HUES48 (cell line): ENCODE results near the gene OSBPL5.

Experiments
- H3K27ac ChIP-seq: one replicate; pipeline ENCODE4 v1.7.0; 2013; ENCODE audit warnings: low read depth, low read length, inconsistent platforms
- H3K27me3 ChIP-seq: 2 replicates; pipeline ENCODE4 v1.6.1; 2013; ENCODE audit warnings: mild to moderate bottlenecking, low read length; ENCODE audit not compliant: control insufficient read depth, insufficient read depth
- H3K36me3 ChIP-seq: 2 replicates; pipeline ENCODE4 v1.6.1; 2013; ENCODE audit warnings: low read length; ENCODE audit not compliant: control insufficient read depth, insufficient read depth
- H3K4me1 ChIP-seq: 2 replicates; pipeline ENCODE4 v1.6.1; 2013; ENCODE audit warnings: mild to moderate bottlenecking, low read length; ENCODE audit not compliant: control insufficient read depth, insufficient read depth
- H3K4me3 ChIP-seq: 2 replicates; pipeline ENCODE4 v1.5.1; 2013; ENCODE audit warnings: mild to moderate bottlenecking, low read depth, low read length
- H3K9ac ChIP-seq: 2 replicates; pipeline ENCODE4 v1.6.1; 2013; ENCODE audit warnings: mild to moderate bottlenecking, low read depth, low read length, moderate library complexity
- H3K9me3 ChIP-seq: 2 replicates; pipeline ENCODE4 v1.6.1; 2013; ENCODE audit warnings: low read length; ENCODE audit not compliant: control insufficient read depth, insufficient read depth

The OSBPL5 gene

DNA sequence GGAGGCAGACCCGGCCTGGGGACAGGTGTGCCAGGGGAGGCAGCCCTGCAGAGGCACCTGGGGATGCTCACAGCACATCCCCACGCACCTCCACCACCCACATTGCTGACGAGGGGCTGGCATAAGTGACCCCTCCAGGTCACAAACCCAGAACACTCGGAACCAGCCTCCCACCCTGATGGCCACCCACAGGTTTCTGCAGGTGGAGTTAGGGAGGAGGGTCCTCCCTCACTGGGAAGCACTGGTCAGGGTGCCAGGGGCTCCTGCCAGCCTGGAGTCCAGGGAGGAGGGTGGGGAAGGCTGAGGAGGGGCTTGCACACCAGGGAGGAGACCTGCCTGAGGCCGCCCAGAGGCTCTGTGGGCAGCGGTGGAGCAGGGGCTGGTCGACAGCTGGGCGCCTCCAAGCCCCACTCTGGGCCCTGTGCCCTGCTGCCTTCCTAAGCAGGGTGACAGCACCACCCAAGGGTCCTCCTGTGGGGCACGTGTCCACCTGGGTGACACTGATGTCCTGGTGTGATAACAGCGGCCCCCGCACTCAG is 56.9 kb downstream of the OSBPL5 start:
- H3K36me3 ChIP-seq, result no peaks in the 10 kb centered on the region
- peaks cover 16% of the 10 kb centered on the region for H3K9me3 ChIP-seq
- no peak overlapping the region for H3K4me3 ChIP-seq
- no peaks in the 10 kb centered on the region for H3K27me3 ChIP-seq
- no peak overlapping the region for H3K27ac ChIP-seq
- H3K9ac ChIP-seq, result no peak overlapping the region
- no peaks in the 10 kb centered on the region; the same call in 1 of the 2 replicates for H3K4me1 ChIP-seq

- no peaks in the 10 kb centered on the region; the same call in 1 of the 2 replicates for H3K4me1 ChIP-seq
- H3K9me3 ChIP-seq, result peaks cover 14% of the 10 kb centered on the region
- no peak overlapping the region for H3K4me3 ChIP-seq
- H3K27ac ChIP-seq, result no peak overlapping the region
- no peaks in the 10 kb centered on the region for H3K36me3 ChIP-seq
- H3K9ac ChIP-seq, result no peak overlapping the region
- no peaks in the 10 kb centered on the region for H3K27me3 ChIP-seq
Measured at GRCh38 chr11:3107608-3108182, 57.4 kb downstream of the OSBPL5 start.

DNA sequence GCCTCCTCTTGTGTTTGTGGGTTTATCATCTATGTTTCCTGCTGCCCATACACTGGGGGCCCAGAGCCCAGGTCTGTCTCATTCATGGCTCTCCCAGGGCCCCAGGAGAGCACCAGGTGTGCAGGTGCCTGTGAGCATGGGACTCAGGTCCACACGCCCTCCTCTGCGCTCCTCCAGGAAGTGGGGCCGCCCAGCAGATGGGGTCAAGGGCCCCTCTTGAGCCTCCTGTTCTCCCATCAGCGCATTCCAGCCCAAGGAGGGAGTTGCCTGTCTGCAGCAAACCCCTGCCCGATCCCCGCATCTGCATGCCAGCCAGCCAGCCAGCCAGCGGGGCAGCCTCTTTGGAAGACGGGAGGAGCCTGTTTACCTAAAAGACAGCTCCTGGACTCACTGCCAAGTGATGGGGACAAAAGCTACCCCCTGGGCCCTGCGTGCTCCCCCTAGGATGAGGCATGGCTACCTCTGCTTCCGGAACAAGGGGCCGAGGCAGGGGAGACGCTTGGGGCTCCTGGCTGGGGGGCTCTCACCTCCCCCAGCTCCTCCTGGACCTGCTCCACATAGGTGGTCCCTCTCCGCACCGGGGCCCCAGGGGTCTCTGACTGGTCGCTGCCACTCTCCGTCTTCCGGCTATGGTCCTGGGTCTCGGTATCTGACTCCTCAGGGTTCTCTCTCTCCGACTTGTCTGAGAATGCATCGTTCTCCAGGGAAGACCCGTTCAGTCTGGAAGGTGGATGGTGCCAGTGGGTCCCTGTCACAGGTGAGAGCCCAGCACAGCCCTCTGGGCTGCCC is 58.2 kb downstream of the OSBPL5 start:
- Histone ChIP-seq H3K4me3 (no peak overlapping the region), H3K4me1 (no peaks in the 10 kb centered on the region; the same call in 1 of the 2 replicates), H3K27ac (no peak overlapping the region), H3K9me3 (peaks cover 9% of the 10 kb centered on the region), H3K27me3 (no peaks in the 10 kb centered on the region), H3K36me3 (no peaks in the 10 kb centered on the region), H3K9ac (no peak overlapping the region)

DNA sequence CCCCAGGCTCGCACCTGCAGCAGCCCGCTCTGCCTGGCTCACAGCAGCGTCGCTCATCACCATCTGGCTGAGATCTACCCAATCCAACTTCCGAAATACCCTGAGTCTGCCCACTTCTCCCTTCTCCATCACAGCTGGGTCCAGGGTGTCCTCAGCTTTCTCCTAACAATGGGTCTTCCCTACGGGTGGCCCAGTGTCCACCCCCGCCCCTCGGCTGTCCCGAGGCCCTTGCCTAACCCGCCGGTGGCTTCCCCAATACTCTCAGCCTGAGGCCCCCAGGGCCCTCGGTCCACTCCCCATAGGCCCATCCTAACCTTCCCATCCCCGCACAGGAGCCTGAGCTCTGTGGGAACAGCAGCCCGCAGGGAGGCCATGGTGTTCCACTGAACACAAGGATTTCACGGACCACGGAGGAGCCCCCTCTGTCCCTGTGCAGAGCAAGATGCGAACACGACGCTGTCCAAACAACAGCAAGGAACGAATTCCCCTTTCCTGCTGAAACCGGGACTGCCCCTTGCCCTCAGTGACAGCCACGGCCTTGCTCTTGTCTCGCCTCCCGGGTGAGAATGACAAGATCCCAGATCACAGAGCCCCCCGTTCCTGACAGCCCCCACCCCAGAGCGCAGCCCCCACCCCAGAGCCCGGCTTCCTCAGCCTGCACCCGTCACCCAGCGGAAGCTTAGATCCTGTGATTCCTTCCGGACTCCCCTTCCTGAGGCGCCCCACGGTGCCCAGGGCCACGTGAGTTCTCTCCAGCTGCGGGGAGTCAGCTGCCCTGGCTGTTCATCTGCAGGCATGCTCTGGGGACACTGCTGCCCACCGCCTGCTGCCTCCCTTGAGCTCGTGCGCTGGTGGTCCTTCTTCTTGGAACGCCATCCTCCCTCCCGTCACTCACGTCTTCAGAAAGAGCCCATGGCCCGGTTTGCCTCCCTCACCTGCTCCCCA is 59.0 kb downstream of the OSBPL5 start:
- no peak overlapping the region for H3K27ac ChIP-seq
- no peaks in the 10 kb centered on the region; the same call in 1 of the 2 replicates for H3K4me1 ChIP-seq
- H3K9me3 ChIP-seq, result no peaks in the 10 kb centered on the region; the same call in 1 of the 2 replicates

DNA sequence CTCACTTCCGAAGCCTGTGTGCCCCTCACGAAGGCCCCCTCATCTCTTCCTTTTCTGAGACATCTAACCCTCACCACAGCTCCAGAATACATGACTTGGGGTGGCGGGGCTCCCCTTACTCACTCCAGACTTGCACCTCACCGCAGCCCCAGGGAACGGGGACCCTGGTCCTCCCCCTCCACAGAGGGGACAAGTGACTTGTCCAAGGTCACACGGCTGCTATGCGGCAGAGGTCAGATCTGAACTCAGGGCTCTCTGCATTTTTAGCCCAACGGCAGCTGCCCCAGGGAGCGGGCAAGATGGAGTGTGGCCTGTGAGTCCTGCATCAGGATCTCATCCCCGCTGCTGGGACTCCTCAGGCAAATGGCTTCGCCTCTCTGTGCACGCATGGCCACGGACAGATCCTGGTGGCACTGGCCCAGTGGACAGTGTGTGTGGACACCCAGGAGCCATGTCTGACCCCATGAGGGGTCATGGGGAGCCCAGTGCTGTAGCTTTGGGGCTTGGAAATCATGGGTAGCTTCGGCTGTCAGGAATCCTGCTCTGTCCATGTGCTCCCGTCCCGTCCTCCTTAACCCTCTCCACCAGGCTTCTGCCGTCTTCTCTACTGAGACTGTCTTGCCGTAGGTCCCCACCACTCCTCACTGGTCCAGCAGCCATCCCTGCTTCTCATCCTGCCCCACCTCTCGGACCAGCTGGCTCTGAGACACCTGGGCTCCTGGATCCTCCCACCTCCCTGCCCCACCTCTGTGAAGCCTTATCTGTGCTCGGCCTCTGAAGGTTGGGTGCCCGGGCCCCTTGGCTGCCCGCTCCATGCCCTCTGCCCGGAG is 59.9 kb downstream of the OSBPL5 start:
- no peak overlapping the region for H3K27ac ChIP-seq

More for the DNA sequence above, 59.0 kb downstream of the OSBPL5 start:
- Histone ChIP-seq H3K9ac (no peak overlapping the region), H3K27me3 (no peaks in the 10 kb centered on the region), H3K4me3 (no peak overlapping the region), H3K36me3 (no peaks in the 10 kb centered on the region)

GRCh38 chr11:3104051-3104714 is 60.9 kb downstream of the OSBPL5 start:
- H3K4me3 ChIP-seq, result no peak overlapping the region
- no peaks in the 10 kb centered on the region for H3K4me1 ChIP-seq
- no peaks in the 10 kb centered on the region for H3K9me3 ChIP-seq
- no peak overlapping the region for H3K9ac ChIP-seq
- H3K27me3 ChIP-seq, result no peaks in the 10 kb centered on the region
- H3K27ac ChIP-seq, result no peak overlapping the region
- no peaks in the 10 kb centered on the region for H3K36me3 ChIP-seq

More for the DNA sequence above, 59.9 kb downstream of the OSBPL5 start:
- Histone ChIP-seq H3K27me3 (no peaks in the 10 kb centered on the region), H3K36me3 (no peaks in the 10 kb centered on the region), H3K4me3 (no peak overlapping the region), H3K9ac (no peak overlapping the region), H3K4me1 (no peaks in the 10 kb centered on the region; the same call in 1 of the 2 replicates), H3K9me3 (no peaks in the 10 kb centered on the region)

GRCh38 chr11:3103076-3103475 is 62.0 kb downstream of the OSBPL5 start:
- Histone ChIP-seq H3K9me3 (no peaks in the 10 kb centered on the region), H3K9ac (no peak overlapping the region), H3K4me3 (no peak overlapping the region), H3K36me3 (no peaks in the 10 kb centered on the region), H3K27me3 (no peaks in the 10 kb centered on the region), H3K27ac (no peak overlapping the region), H3K4me1 (no peaks in the 10 kb centered on the region)

DNA sequence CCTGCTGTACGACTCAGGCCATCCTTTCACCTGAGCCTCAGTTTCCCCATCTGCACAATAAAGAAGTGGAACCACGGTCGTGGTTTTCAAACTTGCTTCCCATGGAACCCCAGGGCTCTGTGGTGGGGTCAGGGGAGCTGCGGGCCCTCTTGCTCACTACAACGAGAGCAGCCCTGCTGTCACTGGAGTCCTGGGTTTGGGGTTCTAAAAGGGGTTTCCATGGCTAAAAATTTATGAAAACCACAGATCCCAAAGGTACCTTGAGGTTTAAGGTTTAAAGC is 62.5 kb downstream of the OSBPL5 start:
- no peaks in the 10 kb centered on the region for H3K4me1 ChIP-seq
- H3K27ac ChIP-seq, result no peak overlapping the region
- H3K27me3 ChIP-seq, result no peaks in the 10 kb centered on the region
- no peaks in the 10 kb centered on the region for H3K36me3 ChIP-seq
- no peaks in the 10 kb centered on the region for H3K9me3 ChIP-seq
- no peak overlapping the region for H3K9ac ChIP-seq
- no peak overlapping the region for H3K4me3 ChIP-seq

DNA sequence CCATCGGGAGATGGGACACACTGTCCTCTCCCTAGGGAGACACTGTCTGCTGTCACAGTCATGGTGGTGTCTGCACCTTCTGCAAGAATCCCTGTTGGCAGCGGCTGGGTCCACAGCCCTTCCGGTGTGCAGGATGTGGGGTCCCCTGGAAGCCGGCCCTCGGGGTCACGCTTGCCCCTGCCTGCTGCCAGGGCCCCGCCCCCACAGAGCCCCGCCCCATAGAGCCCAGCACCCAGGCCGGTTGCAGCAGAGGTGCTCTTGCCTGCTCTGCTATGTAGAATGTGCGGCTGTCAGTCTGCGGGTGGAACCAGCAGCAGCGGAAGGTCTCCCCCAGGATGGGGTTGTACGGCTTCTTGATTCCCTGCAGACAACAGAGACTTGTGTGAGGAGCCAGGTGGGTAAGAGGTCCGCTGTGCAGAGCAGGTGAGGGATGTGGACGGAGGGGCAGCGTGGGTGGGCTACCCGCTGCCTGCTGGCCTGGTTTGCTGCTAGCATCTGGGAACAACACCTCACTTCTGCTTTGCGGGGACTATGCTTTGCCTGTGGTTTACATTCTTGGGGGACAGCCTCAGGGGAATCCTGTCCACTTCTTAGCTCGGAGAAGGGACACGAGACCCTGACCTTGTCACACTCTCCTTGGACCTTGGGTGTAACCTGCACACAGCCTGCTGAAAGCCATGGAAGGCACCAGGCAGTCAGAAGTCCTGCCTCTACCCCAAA is 63.0 kb downstream of the OSBPL5 start:
- Histone ChIP-seq H3K27ac (no peak overlapping the region), H3K9ac (no peak overlapping the region), H3K9me3 (no peaks in the 10 kb centered on the region), H3K4me1 (no peaks in the 10 kb centered on the region), H3K36me3 (no peaks in the 10 kb centered on the region), H3K4me3 (no peak overlapping the region), H3K27me3 (no peaks in the 10 kb centered on the region)
